ENCODE results near the gene GTSE1.

DNA sequence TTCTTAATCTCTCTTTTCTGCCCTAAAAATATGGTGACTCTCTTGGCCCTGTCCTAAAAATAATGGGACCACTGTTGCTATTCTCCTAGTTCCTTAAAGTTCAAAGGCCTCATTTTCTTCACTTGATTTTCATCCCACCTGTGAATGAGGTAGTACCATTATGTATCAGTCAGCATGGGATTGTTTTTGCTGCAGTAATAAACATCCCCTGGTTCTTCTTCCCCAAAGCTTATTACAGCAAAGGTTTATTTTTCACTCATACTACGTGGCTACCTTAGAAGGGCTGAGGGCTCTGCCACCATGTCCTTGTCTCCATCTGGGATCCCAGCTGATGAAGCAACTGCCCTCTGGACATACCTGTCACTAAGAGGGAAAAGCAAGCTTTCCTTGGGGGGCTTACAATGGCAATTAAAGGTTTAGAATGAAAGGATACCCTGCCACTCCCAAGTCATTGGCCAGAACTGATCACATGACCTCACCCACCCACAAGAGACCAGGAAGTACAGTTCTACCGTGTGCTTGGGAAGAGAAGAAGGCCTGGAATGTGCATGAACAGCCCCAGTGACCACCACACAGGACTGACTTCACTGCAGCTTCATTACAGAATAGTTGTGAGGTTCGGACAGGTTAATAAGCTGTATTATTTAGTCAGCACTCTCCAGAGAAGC, 21.1 kb upstream of the GTSE1 start:
- TF ChIP-seq POLR2A (IDR thresholded peaks at IDR 0.05; ENCODE audit: low read length) (no peak), GATA1 (IDR thresholded peaks at IDR 0.05; ENCODE audit: low read depth, low read length) (no peak)

All from erythroblast (primary cell).